WTC11 (cell line): Measurements from ENCODE around the gene PDPN. TPM values are rescaled to one million over a fixed set of nuclear protein-coding genes. Genes with fewer than 3 reads are reported as not detected.

Experiments
- ATAC-seq: fragments of 200-7000 bp; cut with Tn5 transposase; 2 replicates; pipeline ENCODE4 v1.10.0; 2021; ENCODE audit warnings: mild to moderate bottlenecking, moderate library complexity
- CTCF ChIA-PET: fragments of 300-600 bp; sonication (Branson Sonifier 250); formaldehyde crosslinking; loops from one replicate; lab custom pipeline; 2021; ENCODE audit warnings: antibody characterized with exemption; lab: Charles Lee
- POLR2A ChIA-PET: fragments of 350-600 bp; sonication (Branson Sonifier 250); formaldehyde crosslinking; loops from one replicate; lab custom pipeline; 2021; ENCODE audit warnings: antibody characterized with exemption; lab: Charles Lee
- DNase-seq: peaks from one replicate; pipeline ENCODE4 v3.0.0; 2021; ENCODE audit warnings: low spot score
- H3K27ac Mint-ChIP-seq: 2 replicates; pipeline ENCODE4 v1.8.0; 2021; ENCODE audit warnings: mixed read lengths
- H3K27me3 Mint-ChIP-seq: 2 replicates; pipeline ENCODE4 v1.8.0; 2021; ENCODE audit warnings: low read depth, mild to moderate bottlenecking, moderate library complexity, mixed read lengths
- H3K36me3 Mint-ChIP-seq: 2 replicates; pipeline ENCODE4 v1.8.0; 2021; ENCODE audit warnings: mixed read lengths
- H3K4me1 Mint-ChIP-seq: 2 replicates; pipeline ENCODE4 v1.8.0; 2022; ENCODE audit warnings: mixed read lengths
- H3K4me3 Mint-ChIP-seq: 2 replicates; pipeline ENCODE4 v1.8.0; 2021; ENCODE audit warnings: mild to moderate bottlenecking, moderate library complexity, mixed read lengths
- H3K9me3 Mint-ChIP-seq: 2 replicates; pipeline ENCODE4 v1.8.0; 2021; ENCODE audit warnings: mixed read lengths
- AR ChIP-seq: fragments of 250-450 bp; sonication (Bioruptor Pico); IDR thresholded peaks from 2 replicates; pipeline ENCODE4 v1.9.0; 2021; ENCODE audit warnings: mild to moderate bottlenecking
- CREM ChIP-seq: sonication (generic); formaldehyde crosslinking; IDR thresholded peaks from 2 replicates; pipeline ENCODE4 v1.8.1; 2022; ENCODE audit warnings: mild to moderate bottlenecking, missing genetic modification reagents, moderate library complexity
- CTCF ChIP-seq: fragments of 200-600 bp; IDR thresholded peaks from 2 replicates; pipeline ENCODE4 v1.8.0; 2022; ENCODE audit warnings: antibody characterized with exemption
- ELF4 ChIP-seq: sonication (generic); formaldehyde crosslinking; IDR thresholded peaks from 2 replicates; pipeline ENCODE4 v1.8.1; 2022; ENCODE audit warnings: low read depth, mild to moderate bottlenecking, moderate library complexity, missing genetic modification reagents
- ERG ChIP-seq: fragments of 250-450 bp; sonication (Bioruptor Pico); IDR thresholded peaks from 2 replicates; pipeline ENCODE4 v1.8.0; 2021; ENCODE audit warnings: mild to moderate bottlenecking
- FOXK1 ChIP-seq: sonication (generic); formaldehyde crosslinking; IDR thresholded peaks from 2 replicates; pipeline ENCODE4 v1.8.0; 2022; ENCODE audit warnings: mild to moderate bottlenecking, moderate library complexity, missing genetic modification reagents
- FOXP1 ChIP-seq: sonication (generic); formaldehyde crosslinking; IDR thresholded peaks from 2 replicates; pipeline ENCODE4 v1.8.0; 2022; ENCODE audit warnings: missing genetic modification reagents, mild to moderate bottlenecking, moderate library complexity, borderline replicate concordance
- FOXP4 ChIP-seq: sonication (generic); formaldehyde crosslinking; IDR thresholded peaks from 2 replicates; pipeline ENCODE4 v1.8.0; 2022; ENCODE audit warnings: mild to moderate bottlenecking, missing genetic modification reagents
- HMGA2 ChIP-seq: fragments of 250-450 bp; sonication (Bioruptor Pico); IDR thresholded peaks from 2 replicates; pipeline ENCODE4 v1.4.0; 2021; ENCODE audit warnings: mild to moderate bottlenecking, moderate library complexity
- JAZF1 ChIP-seq: fragments of 250-450 bp; sonication (Bioruptor Pico); IDR thresholded peaks from 2 replicates; pipeline ENCODE4 v1.9.0; 2021; ENCODE audit warnings: moderate library complexity, mild to moderate bottlenecking, inconsistent platforms
- KAT7 ChIP-seq: sonication (generic); formaldehyde crosslinking; IDR thresholded peaks from 2 replicates; pipeline ENCODE4 v1.8.1; 2023; ENCODE audit warnings: missing genetic modification reagents, mild to moderate bottlenecking, borderline replicate concordance
- SMAD4 ChIP-seq: sonication (generic); formaldehyde crosslinking; IDR thresholded peaks from 2 replicates; pipeline ENCODE4 v1.8.0; 2022; ENCODE audit warnings: mild to moderate bottlenecking, missing genetic modification reagents
- TCF7 ChIP-seq: sonication (generic); formaldehyde crosslinking; IDR thresholded peaks from 2 replicates; pipeline ENCODE4 v1.8.0; 2022; ENCODE audit warnings: mild to moderate bottlenecking, low read depth, missing genetic modification reagents, moderate library complexity
- TEAD4 ChIP-seq: sonication (generic); formaldehyde crosslinking; IDR thresholded peaks from 2 replicates; pipeline ENCODE4 v1.8.0; 2022; ENCODE audit warnings: mild to moderate bottlenecking, missing genetic modification reagents
- ZNF121 ChIP-seq: sonication (generic); formaldehyde crosslinking; IDR thresholded peaks from 2 replicates; pipeline ENCODE4 v1.8.0; 2023; ENCODE audit warnings: missing genetic modification reagents
- ZNF219 ChIP-seq: sonication (generic); formaldehyde crosslinking; IDR thresholded peaks from 2 replicates; pipeline ENCODE4 v1.8.0; 2023; ENCODE audit warnings: missing genetic modification reagents, mild to moderate bottlenecking, borderline replicate concordance
- ZNF416 ChIP-seq: fragments of 250-450 bp; sonication (Bioruptor Pico); IDR thresholded peaks from 2 replicates; pipeline ENCODE4 v1.9.0; 2021; ENCODE audit warnings: mild to moderate bottlenecking, inconsistent platforms
- ZNF423 ChIP-seq: fragments of 250-450 bp; sonication (Bioruptor Pico); IDR thresholded peaks from 2 replicates; pipeline ENCODE4 v2.1.2; 2022; ENCODE audit warnings: mild to moderate bottlenecking, moderate library complexity
- ZNF671 ChIP-seq: fragments of 250-450 bp; sonication (Bioruptor Pico); IDR thresholded peaks from 2 replicates; pipeline ENCODE4 v1.8.0; 2021; ENCODE audit warnings: mild to moderate bottlenecking
- ZSCAN18 ChIP-seq: fragments of 250-450 bp; sonication (Bioruptor Pico); IDR thresholded peaks from 2 replicates; pipeline ENCODE4 v2.1.2; 2022; ENCODE audit warnings: mild to moderate bottlenecking, moderate library complexity
- total RNA-seq: library from RNA; stranded (reverse); gene quantifications from 3 replicates; pipeline ENCODE4 v1.2.3, GENCODE V29; 2021

PDPN gene
- total RNA-seq, 1 experiment from 2014 or later, result 158 TPM

- no peaks in the 10 kb centered on the region for H3K9me3 Mint-ChIP-seq
- no peaks in the 10 kb centered on the region for H3K27me3 Mint-ChIP-seq
- H3K36me3 Mint-ChIP-seq, result no peaks in the 10 kb centered on the region
- CTCF ChIA-PET, result no interaction called here
- H3K4me3 Mint-ChIP-seq, result no peak overlapping the region
- POLR2A ChIA-PET, result no interaction called here
- peaks cover 5% of the 10 kb centered on the region for H3K4me1 Mint-ChIP-seq
- no peak for TF ChIP-seq ZNF121 (CRISPR knock-in tag)
- no peak for TF ChIP-seq ZNF423 (CRISPR knock-in tag)
- TF ChIP-seq SMAD4 (CRISPR knock-in tag), result no peak
- no peak for TF ChIP-seq FOXP1 (CRISPR knock-in tag)
- no peak overlapping the region for H3K27ac Mint-ChIP-seq
- DNase-seq (no peak), ATAC-seq (no peak)
Observed at GRCh38 chr1:13548281-13548680, 35.4 kb upstream of the PDPN start.

- ChIA-PET POLR2A (no interaction called here), CTCF (interaction anchor here (0.9 to 1.3 kb wide), 2 partner anchors 10 to 22 kb away, joined by 4 to 5 read pairs; no protein-coding TSS in a partner anchor)
- H3K4me3 Mint-ChIP-seq, result no peak overlapping the region
- H3K36me3 Mint-ChIP-seq, result no peaks in the 10 kb centered on the region
- H3K27me3 Mint-ChIP-seq, result no peaks in the 10 kb centered on the region
- no peak overlapping the region for H3K27ac Mint-ChIP-seq
- no peak for TF ChIP-seq CTCF
- TF ChIP-seq HMGA2 (CRISPR knock-in tag), result no peak
- no peak for TF ChIP-seq AR (CRISPR knock-in tag)
- TF ChIP-seq ZNF219 (CRISPR knock-in tag), result no peak
- no peak for TF ChIP-seq ZNF416 (CRISPR knock-in tag)
- no peak for TF ChIP-seq TEAD4
- TF ChIP-seq ERG (CRISPR knock-in tag), result no peak
- TF ChIP-seq KAT7 (CRISPR knock-in tag), result no peak
- no peak for TF ChIP-seq ZSCAN18 (CRISPR knock-in tag)
- TF ChIP-seq ZNF671 (CRISPR knock-in tag), result no peak
- TF ChIP-seq FOXP4, result no peak
- no peak for TF ChIP-seq FOXK1
- no peak for TF ChIP-seq CREM
- TF ChIP-seq TCF7, result no peak
- no peak for TF ChIP-seq ELF4
- TF ChIP-seq JAZF1 (CRISPR knock-in tag), result no peak
- H3K4me1 Mint-ChIP-seq, result peaks cover 5% of the 10 kb centered on the region
- ATAC-seq (no peak), DNase-seq (no peak)
- no peaks in the 10 kb centered on the region for H3K9me3 Mint-ChIP-seq
Observed at GRCh38 chr1:13549021-13549420, 34.6 kb upstream of the PDPN start.
